Activated T-helper 17 cell treated with anti-CD3 and anti-CD28 coated beads, Interleukin-2, amount 50 U/mL, for 72 hours (primary cell): Measurements from ENCODE around the gene RFNG. TPM values are rescaled to one million over a fixed set of nuclear protein-coding genes. Genes with fewer than 3 reads are reported as not detected.

Source experiments
- ATAC-seq: fragments of 150-1000 bp; cut with Tn5 transposase; replicated peaks from 2 replicates; pipeline ENCODE4 v1.10.0; 2021; ENCODE audit warnings: mild to moderate bottlenecking, moderate library complexity
- H3K27ac Mint-ChIP-seq: one replicate; pipeline ENCODE4 v1.8.0; 2022; ENCODE audit warnings: mixed read lengths
- H3K27me3 Mint-ChIP-seq: one replicate; pipeline ENCODE4 v1.8.0; 2022; ENCODE audit warnings: mixed read lengths
- H3K36me3 Mint-ChIP-seq: one replicate; pipeline ENCODE4 v1.8.0; 2022; ENCODE audit warnings: low read depth, mild to moderate bottlenecking, mixed read lengths
- H3K4me1 Mint-ChIP-seq: one replicate; pipeline ENCODE4 v1.8.0; 2022; ENCODE audit warnings: mixed read lengths
- H3K4me3 Mint-ChIP-seq: one replicate; pipeline ENCODE4 v1.8.0; 2022; ENCODE audit warnings: mild to moderate bottlenecking, mixed read lengths
- H3K9me3 Mint-ChIP-seq: one replicate; pipeline ENCODE4 v1.8.0; 2022; ENCODE audit warnings: mixed read lengths
- total RNA-seq, 2 donors: library from RNA; stranded (reverse); gene quantifications; one replicate each; pipeline ENCODE4 v1.2.3, GENCODE V29; 2022

RFNG gene
- total RNA-seq, 2 donors from 2014 or later: 21.1 to 25.2 TPM

DNA sequence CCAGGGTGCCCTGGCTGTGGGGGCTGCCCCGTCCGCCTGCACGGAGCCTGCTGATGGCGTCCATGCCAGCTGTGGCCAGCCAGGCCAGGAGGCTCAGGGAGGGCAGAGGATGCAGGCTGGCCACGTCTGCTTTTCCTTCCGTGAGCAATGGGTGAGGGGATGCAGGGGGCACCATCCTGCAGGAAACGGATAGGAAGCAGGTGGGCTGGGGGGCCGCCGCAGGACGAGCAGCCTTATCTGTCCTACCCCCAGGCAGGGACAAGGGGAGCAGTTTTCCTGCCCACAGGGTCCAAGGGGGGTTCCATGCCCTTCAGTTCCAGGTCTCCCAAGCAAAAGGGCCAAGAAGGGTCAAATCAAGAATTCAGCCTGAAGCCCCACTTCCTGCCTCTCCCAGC lies 7.2 kb upstream of the RFNG start:
- Mint-ChIP-seq H3K36me3 (peaks cover 18% of the 10 kb centered on the region), H3K9me3 (no peaks in the 10 kb centered on the region), H3K27ac (no peak overlapping the region), H3K4me1 (no peaks in the 10 kb centered on the region), H3K27me3 (no peaks in the 10 kb centered on the region), H3K4me3 (no peak overlapping the region)
- ATAC-seq: no peak

DNA sequence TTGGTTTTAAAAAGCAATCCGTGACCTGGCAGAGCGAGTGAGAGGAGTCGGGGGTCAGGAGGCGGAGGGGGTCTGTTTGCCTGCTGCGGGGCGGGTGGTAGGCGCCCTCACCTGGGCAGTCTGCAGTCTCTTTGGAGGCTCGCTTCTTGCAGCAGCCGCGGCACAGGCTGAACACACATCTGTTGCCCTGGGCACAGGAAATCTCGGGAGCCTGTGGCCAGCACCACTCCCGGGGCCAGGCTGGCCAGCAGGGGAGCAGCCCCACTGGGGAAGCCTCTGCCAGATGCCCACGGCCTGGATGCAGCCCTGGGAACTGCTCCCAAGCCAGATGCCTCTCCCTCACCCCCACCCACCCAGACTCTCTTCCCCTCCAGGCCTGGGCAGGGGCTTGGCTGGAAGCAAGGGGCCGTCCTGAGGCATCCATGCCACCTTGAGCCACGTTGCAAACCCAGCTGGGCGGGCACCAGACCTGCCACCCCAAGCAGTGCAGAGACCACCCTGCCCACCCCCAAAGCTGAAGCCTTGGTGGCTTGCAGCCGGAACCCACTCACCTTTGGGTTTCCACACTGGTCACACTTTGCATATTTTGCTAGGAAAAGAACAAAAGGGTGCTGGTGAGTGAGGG lies 6.7 kb upstream of the RFNG start:
- no peak overlapping the region for H3K27ac Mint-ChIP-seq
- no peaks in the 10 kb centered on the region for H3K9me3 Mint-ChIP-seq
- H3K4me1 Mint-ChIP-seq: no peaks in the 10 kb centered on the region
- H3K27me3 Mint-ChIP-seq: no peaks in the 10 kb centered on the region
- peaks cover 18% of the 10 kb centered on the region for H3K36me3 Mint-ChIP-seq
- no peak overlapping the region for H3K4me3 Mint-ChIP-seq
- no peak for ATAC-seq

- no peaks in the 10 kb centered on the region for H3K4me1 Mint-ChIP-seq
- H3K36me3 Mint-ChIP-seq: peaks cover 18% of the 10 kb centered on the region
- no peaks in the 10 kb centered on the region for H3K9me3 Mint-ChIP-seq
- H3K27ac Mint-ChIP-seq: no peak overlapping the region
- no peak overlapping the region for H3K4me3 Mint-ChIP-seq
- no peaks in the 10 kb centered on the region for H3K27me3 Mint-ChIP-seq
- ATAC-seq: no peak
Observed at GRCh38 chr17:82056729-82057621, 5.4 kb upstream of the RFNG start.

GRCh38 chr17:82055965-82056728 lies 4.5 kb upstream of the RFNG start:
- no peak overlapping the region for H3K27ac Mint-ChIP-seq
- ATAC-seq: no peak
- H3K36me3 Mint-ChIP-seq: peaks cover 18% of the 10 kb centered on the region
- H3K4me1 Mint-ChIP-seq: no peaks in the 10 kb centered on the region
- H3K27me3 Mint-ChIP-seq: no peaks in the 10 kb centered on the region
- H3K9me3 Mint-ChIP-seq: no peaks in the 10 kb centered on the region
- H3K4me3 Mint-ChIP-seq: no peak overlapping the region

DNA sequence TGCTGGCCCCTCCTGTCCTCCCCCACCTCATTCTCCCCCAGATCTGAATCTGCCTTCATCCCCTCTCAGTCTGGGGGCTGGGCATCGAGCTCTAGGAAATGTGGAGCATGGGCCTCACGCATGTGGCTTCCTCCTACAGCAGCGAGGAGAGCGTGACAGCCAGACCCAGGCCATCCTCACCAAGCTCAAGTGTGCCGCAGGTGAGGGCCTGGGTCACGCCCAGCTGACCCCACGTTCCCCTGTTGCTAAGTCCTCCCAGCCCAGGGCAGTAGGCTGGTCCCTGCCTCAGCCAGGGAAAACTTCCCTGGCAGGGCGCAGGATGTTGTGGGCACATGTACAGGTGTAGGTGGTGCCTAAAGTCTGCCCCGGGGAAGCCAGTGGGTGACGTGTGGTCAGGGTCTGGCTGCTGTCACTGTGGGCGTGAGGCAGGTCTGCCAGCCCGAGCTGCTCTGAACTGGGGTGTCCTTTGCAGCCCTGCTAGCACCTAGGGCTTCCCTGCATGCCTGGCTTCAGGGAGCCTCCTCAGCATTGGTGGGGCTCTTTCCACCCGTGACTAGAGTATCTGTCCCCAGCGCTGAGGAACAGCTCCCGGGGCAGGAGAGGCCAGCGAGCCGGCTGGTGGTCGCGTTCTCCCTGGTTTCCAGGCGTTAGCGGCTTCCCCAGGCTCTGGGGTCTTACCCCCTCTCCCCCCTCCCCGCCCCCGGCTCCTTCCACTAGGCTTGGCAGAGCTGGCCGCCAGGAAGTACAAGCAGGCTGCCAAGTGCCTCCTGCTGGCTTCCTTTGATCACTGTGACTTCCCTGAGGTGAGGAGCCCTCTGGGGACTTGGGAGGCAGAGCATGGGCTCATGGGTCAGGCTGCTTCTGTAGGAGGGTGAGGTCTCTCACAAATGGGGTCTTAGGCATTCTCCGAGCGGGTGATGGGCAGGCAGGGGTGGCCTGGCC lies 3.7 kb upstream of the RFNG start:
- Mint-ChIP-seq H3K27ac (no peak overlapping the region), H3K9me3 (no peaks in the 10 kb centered on the region), H3K27me3 (no peaks in the 10 kb centered on the region), H3K4me3 (no peak overlapping the region), H3K36me3 (peaks cover 22% of the 10 kb centered on the region), H3K4me1 (no peaks in the 10 kb centered on the region)
- ATAC-seq: no peak

- no peaks in the 10 kb centered on the region for H3K4me1 Mint-ChIP-seq
- ATAC-seq: no peak
- H3K27ac Mint-ChIP-seq: no peak overlapping the region
- H3K9me3 Mint-ChIP-seq: no peaks in the 10 kb centered on the region
- peaks cover 18% of the 10 kb centered on the region for H3K36me3 Mint-ChIP-seq
- no peak overlapping the region for H3K4me3 Mint-ChIP-seq
- no peaks in the 10 kb centered on the region for H3K27me3 Mint-ChIP-seq
Observed at GRCh38 chr17:82054351-82055022, 2.9 kb upstream of the RFNG start.

DNA sequence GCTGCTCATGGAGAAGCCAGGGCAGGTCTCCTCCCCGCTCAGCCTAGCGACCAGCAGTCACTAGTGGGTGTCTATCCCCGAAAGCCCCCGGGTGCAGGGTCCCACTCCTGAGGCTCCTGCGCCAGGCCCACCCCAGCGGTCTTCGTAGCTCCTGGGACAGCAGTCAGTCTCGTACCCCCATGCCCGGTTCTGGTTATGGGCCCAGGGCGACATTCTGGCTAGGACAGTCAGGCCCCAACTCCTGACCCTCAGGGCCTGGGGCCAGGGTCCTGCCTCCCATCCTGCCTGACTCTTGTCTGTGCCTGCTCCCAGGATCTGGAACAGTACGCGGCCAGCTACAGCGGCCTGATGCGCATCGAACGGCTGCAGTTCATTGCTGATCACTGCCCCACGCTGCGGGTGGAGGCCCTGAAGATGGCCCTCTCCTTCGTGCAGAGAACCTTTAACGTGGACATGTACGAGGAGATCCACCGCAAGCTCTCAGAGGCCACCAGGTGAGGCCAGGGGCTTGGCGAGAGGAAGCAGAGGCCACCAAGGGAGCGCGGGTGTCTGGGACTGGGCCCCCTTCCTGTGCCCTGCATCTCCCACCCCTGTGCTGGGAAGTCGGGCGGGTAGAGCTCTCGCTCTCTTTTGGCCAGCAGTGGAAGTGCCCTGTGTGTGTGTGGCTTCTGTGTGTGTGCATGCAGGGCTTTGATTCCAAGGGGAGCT lies 2.1 kb upstream of the RFNG start:
- H3K9me3 Mint-ChIP-seq: no peaks in the 10 kb centered on the region
- H3K27me3 Mint-ChIP-seq: no peaks in the 10 kb centered on the region
- peak overlapping the region; percentile 61 for H3K4me3 Mint-ChIP-seq
- ATAC-seq: no peak
- no peak overlapping the region for H3K27ac Mint-ChIP-seq
- no peaks in the 10 kb centered on the region for H3K4me1 Mint-ChIP-seq
- peaks cover 18% of the 10 kb centered on the region for H3K36me3 Mint-ChIP-seq

- Mint-ChIP-seq H3K27me3 (no peaks in the 10 kb centered on the region), H3K9me3 (no peaks in the 10 kb centered on the region), H3K4me3 (peak overlapping the region; percentile 61), H3K36me3 (peaks cover 17% of the 10 kb centered on the region), H3K4me1 (no peaks in the 10 kb centered on the region), H3K27ac (no peak overlapping the region)
- ATAC-seq: no peak
Observed at GRCh38 chr17:82053130-82053529, 1.5 kb upstream of the RFNG start.

GRCh38 chr17:82052638-82053059 lies 1.0 kb upstream of the RFNG start:
- no peaks in the 10 kb centered on the region for H3K9me3 Mint-ChIP-seq
- H3K27ac Mint-ChIP-seq: no peak overlapping the region
- H3K4me1 Mint-ChIP-seq: no peaks in the 10 kb centered on the region

GRCh38 chr17:82050761-82051641 lies 610 bp downstream of the RFNG start:
- no peaks in the 10 kb centered on the region for H3K27me3 Mint-ChIP-seq
- peak overlapping the region; percentile 84 for H3K27ac Mint-ChIP-seq
- peak; percentile 24 for ATAC-seq

More at GRCh38 chr17:82052638-82053059, 1.0 kb upstream of the RFNG start:
- no peak for ATAC-seq
- H3K4me3 Mint-ChIP-seq: peak overlapping the region; percentile 61
- H3K27me3 Mint-ChIP-seq: no peaks in the 10 kb centered on the region
- H3K36me3 Mint-ChIP-seq: peaks cover 15% of the 10 kb centered on the region

GRCh38 chr17:82050152-82050760 lies 1.4 kb downstream of the RFNG start:
- H3K27ac Mint-ChIP-seq: peak overlapping the region; percentile 84
- no peak for ATAC-seq

More at GRCh38 chr17:82050761-82051641, 610 bp downstream of the RFNG start:
- H3K4me1 Mint-ChIP-seq: no peaks in the 10 kb centered on the region
- H3K9me3 Mint-ChIP-seq: no peaks in the 10 kb centered on the region
- H3K4me3 Mint-ChIP-seq: peak overlapping the region; percentile 87
- H3K36me3 Mint-ChIP-seq: peaks cover 17% of the 10 kb centered on the region

GRCh38 chr17:82049521-82049971 lies 2.1 kb downstream of the RFNG start:
- peaks cover 11% of the 10 kb centered on the region for H3K36me3 Mint-ChIP-seq
- no peaks in the 10 kb centered on the region for H3K9me3 Mint-ChIP-seq
- H3K4me3 Mint-ChIP-seq: no peak overlapping the region
- H3K27me3 Mint-ChIP-seq: no peaks in the 10 kb centered on the region
- H3K27ac Mint-ChIP-seq: no peak overlapping the region
- no peak for ATAC-seq
- no peaks in the 10 kb centered on the region for H3K4me1 Mint-ChIP-seq

More at GRCh38 chr17:82050152-82050760, 1.4 kb downstream of the RFNG start:
- H3K9me3 Mint-ChIP-seq: no peaks in the 10 kb centered on the region
- no peaks in the 10 kb centered on the region for H3K27me3 Mint-ChIP-seq
- H3K36me3 Mint-ChIP-seq: peaks cover 16% of the 10 kb centered on the region
- no peaks in the 10 kb centered on the region for H3K4me1 Mint-ChIP-seq
- peak overlapping the region; percentile 87 for H3K4me3 Mint-ChIP-seq
